Measurements from ENCODE around the gene PLEK. TPM values are rescaled to one million over a fixed set of nuclear protein-coding genes. Genes with fewer than 3 reads are reported as not detected.

The PLEK gene
- total and polyA plus RNA-seq, 2 donors (not counting 3 experiments of a cell fraction or from before 2014, with no cell fraction given) = 0.03 to 0.11 TPM

DNA sequence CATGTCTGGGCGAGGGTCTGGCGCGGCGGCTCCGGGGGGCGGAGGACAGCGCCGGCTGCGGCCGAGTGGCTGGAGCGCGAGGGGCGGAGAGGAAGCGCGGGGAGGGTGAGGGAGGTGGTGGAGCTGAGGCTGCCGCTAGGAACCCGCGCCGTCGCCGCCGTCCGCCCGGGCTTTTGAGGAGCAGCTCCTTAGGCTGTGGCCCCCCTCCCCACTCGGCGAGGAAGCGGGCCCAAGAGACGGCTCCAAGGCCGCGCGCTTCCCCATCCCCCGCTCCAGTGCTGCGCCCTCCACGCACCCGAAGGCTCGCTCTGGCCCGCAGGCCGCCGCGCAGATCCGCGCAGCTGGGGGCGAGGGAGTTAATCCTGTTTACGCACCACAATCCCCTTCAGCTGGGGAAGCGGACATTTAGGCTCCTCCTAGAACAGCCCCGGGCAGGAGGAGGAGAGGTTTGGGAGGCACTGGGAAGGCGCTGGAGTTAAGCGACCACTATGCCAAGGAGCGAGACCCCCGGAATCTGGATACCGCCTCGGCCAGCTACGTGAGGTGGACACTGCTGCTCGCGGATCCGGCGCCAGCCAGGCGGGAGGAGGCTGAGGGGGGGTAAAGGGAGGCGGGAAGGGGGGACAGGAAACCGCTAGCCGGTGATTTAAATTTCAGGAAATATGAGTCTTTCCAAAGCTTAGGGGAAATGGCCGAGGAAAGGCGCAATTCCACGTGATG, 45.5 kb upstream of the PLEK start, which contains the start of gene CNRIP1:
Gene CNRIP1, minus strand, starts transcription at position 552 of the 720 bp plus-strand sequence. Its CDS starts 549 bp downstream, at position 3.
- peak within 1 kb of the TSS; percentile 93 for H3K9ac ChIP-seq (replicated peaks; ENCODE audit: extremely low read depth, insufficient read depth, low read length)
- H3K27ac ChIP-seq (ENCODE audit: insufficient read depth, low read depth, low read length) = peak within 1 kb of the TSS; percentile 99
- dilution Hi-C loops (cut with MboI; ENCODE audit: extremely low pct_ligation_motif_present, low sequenced_read_pairs) (no loop called here), intact Hi-C loops (cut with micrococcal nuclease) (loop anchor here (1.0 to 2.0 kb wide), 3 partner anchors 39 to 66 kb away; no protein-coding TSS in a partner anchor)
- ChIA-PET CTCF (interaction anchor here (0.9 to 2.6 kb wide), 13 partner anchors 9 to 197 kb away, joined by 3 to 16 read pairs (median 4); partner anchors contain the start of gene PPP3R1), POLR2A (interaction anchor here (0.7 to 1.6 kb wide), 6 partner anchors 10 to 1886 kb away, joined by 3 to 20 read pairs (median 3); partner anchors contain the start of gene PPP3R1)
- peak; percentile 94 for DNase-seq (ENCODE audit: low read depth, low spot score)
- H3K4me2 ChIP-seq (ENCODE audit: insufficient read depth, low read length) = peak within 1 kb of the TSS; percentile 68
- H3K9me1 ChIP-seq (replicated peaks; ENCODE audit: control insufficient read depth, extremely low read depth, insufficient read depth, low read length) = no peaks in the 10 kb centered on the region
- H3K9me3 ChIP-seq (replicated peaks; ENCODE audit: control insufficient read depth, insufficient read depth, low read length) = no peaks in the 10 kb centered on the region
- peak; percentile 87 for TF ChIP-seq POLR2AphosphoS5 (IDR thresholded peaks at IDR 0.05; ENCODE audit: insufficient read depth, low read depth, low read length)
- TF ChIP-seq MYC (IDR thresholded peaks at IDR 0.05; ENCODE audit: low read depth, low read length) = peak; percentile 57
- no peak for TF ChIP-seq CTCF (IDR thresholded peaks at IDR 0.05; ENCODE audit: extremely low read depth in 1 of 2, insufficient read depth in 1 of 2, low read depth in 1 of 2, low read length in 2 of 2)
- peak; percentile 49 for TF ChIP-seq FOS (IDR thresholded peaks at IDR 0.05; ENCODE audit: borderline replicate concordance, insufficient read depth, low read length)
- TF ChIP-seq MAX (IDR thresholded peaks at IDR 0.05; ENCODE audit: insufficient read depth, insufficient read length) = peak; percentile 89
- TF ChIP-seq JUN (IDR thresholded peaks at IDR 0.05; ENCODE audit: borderline replicate concordance, insufficient read depth, insufficient read length, low read depth) = peak; percentile 9
- no peak for TF ChIP-seq EZH2 (IDR thresholded peaks at IDR 0.05; ENCODE audit: borderline replicate concordance, low read depth, low read length, severe bottlenecking)
- FAIRE-seq = peak; percentile 47
- BruUV-seq (replicated peaks) = no TSS peak
- H3K36me3 ChIP-seq (ENCODE audit: control insufficient read depth in 2 of 2, extremely low read depth in 1 of 2, insufficient read depth in 2 of 2, low read length in 2 of 2) = peaks cover 7 to 10% of the 10 kb centered on the region in 2 experiments
- no peaks in the 10 kb centered on the region for H4K20me1 ChIP-seq (replicated peaks; ENCODE audit: control insufficient read depth, extremely low read depth, insufficient read depth, low read length)
- no peaks in the 10 kb centered on the region for H3K27me3 ChIP-seq (ENCODE audit: control insufficient read depth in 2 of 2, insufficient read depth in 2 of 2, low read length in 2 of 2)
- peak within 1 kb of the TSS; percentile 86 for H2AFZ ChIP-seq (ENCODE audit: low read depth, low read length)
- peaks cover 22% of the 10 kb centered on the region for H3K4me1 ChIP-seq (ENCODE audit: control insufficient read depth, extremely low read depth, insufficient read depth, low read length)
- H3K4me3 ChIP-seq (replicated peaks in 1 of 3; ENCODE audit: insufficient read depth in 1 of 3, low read depth in 1 of 3, low read length in 3 of 3) = peak within 1 kb of the TSS; percentile 60 to 83 (median 79)
- peaks cover 46% of the 10 kb centered on the region for H3K79me2 ChIP-seq (ENCODE audit: control insufficient read depth, insufficient read depth, low read length)
